ENCODE results near the gene CYFIP1.

Gene CYFIP1

DNA sequence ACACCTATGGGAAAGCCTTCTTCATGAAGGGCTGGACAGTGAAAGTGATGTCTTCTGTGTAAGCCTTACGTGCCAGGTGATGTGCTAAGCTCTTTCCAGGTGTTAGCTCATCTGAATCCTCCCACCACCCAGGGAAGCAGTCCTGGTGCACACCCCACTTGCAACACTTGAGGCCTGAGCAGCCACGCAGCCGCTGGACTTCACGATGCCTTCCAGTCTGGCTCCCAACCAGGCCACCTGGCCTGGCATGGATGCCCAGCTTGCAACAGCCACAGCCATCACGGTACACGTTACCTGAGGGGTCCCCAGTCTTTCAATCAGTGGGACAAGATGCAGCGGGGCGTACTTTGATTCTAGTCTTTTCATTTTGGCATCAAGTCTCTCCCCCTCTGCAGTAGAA lies 105.9 kb downstream of the CYFIP1 start:
- peaks cover 37 to 52% of the 10 kb centered on the region in 2 experiments for H3K36me3 ChIP-seq (ENCODE audit: control insufficient read depth in 1 of 2, insufficient read depth in 2 of 2, low read length in 2 of 2)
- no peaks in the 10 kb centered on the region for H3K27me3 ChIP-seq (ENCODE audit: insufficient read depth, low read length)
- no peak overlapping the region for H2BK120ac ChIP-seq (ENCODE audit: insufficient read depth, low read length, poor library complexity)
- no peak overlapping the region for H3K23ac ChIP-seq (ENCODE audit: low read length)
- no peak overlapping the region for H3K18ac ChIP-seq (ENCODE audit: low read length)
- H3K27ac ChIP-seq (ENCODE audit: low read depth, low read length), result no peak overlapping the region
- H2AFZ ChIP-seq (ENCODE audit: insufficient read depth, low read length, poor library complexity), result no peak overlapping the region
- H3K9me3 ChIP-seq (ENCODE audit: insufficient read depth, low read depth, low read length), result peaks cover 2% of the 10 kb centered on the region
- no peak for DNase-seq
- H2BK5ac ChIP-seq (ENCODE audit: low read depth, low read length, poor library complexity), result no peak overlapping the region
- H4K12ac ChIP-seq (ENCODE audit: low read depth, low read length), result peak overlapping the region; percentile 9
- H3K4me2 ChIP-seq (ENCODE audit: low read length), result no peak overlapping the region
- H3K4me3 ChIP-seq (ENCODE audit: low read depth, low read length), result no peak overlapping the region
- H3K79me2 ChIP-seq (ENCODE audit: control insufficient read depth, insufficient read depth, low read length, poor library complexity), result no peaks in the 10 kb centered on the region
- no peak overlapping the region for H4K91ac ChIP-seq (ENCODE audit: low read depth, low read length)
- H4K8ac ChIP-seq (ENCODE audit: low read depth, low read length), result no peak overlapping the region
- peaks cover 14 to 15% of the 10 kb centered on the region in 2 experiments for H3K4me1 ChIP-seq (ENCODE audit: control insufficient read depth in 1 of 2, insufficient read depth in 2 of 2, low read length in 2 of 2)
- H3K9ac ChIP-seq (ENCODE audit: low read length), result no peak overlapping the region
- H3K4ac ChIP-seq (ENCODE audit: low read depth, low read length), result no peak overlapping the region
- WGBS (ENCODE audit: extremely low coverage, insufficient coverage, insufficient read length), result no CpG with 5 or more reads among the region's 8 CpGs
- H3K14ac ChIP-seq (ENCODE audit: low read length), result peak overlapping the region; percentile 6
- peak overlapping the region; percentile 15 for H2AK5ac ChIP-seq (ENCODE audit: low read length)
- H3K79me1 ChIP-seq (ENCODE audit: low read length), result peaks cover 4% of the 10 kb centered on the region
- H2BK12ac ChIP-seq (ENCODE audit: low read length), result no peak overlapping the region

DNA sequence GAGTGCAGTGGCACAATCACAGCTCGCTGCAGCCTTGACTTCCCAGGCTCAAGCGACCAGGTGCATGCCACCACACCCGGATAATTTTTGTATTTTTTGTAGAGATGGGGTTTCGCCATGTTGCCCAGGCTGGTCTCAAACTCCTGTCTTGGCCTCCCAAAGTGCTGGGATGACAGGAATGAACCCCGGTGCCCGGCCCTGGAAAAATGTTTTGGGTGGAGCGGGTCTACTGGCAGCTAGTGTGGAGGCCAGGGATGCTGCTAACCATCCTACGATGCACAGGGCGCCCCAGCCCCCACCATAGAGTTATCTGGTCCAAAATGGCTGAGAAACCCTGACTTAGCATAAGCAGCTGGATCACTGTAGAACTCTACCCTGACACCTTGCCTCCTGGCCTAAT lies 106.3 kb downstream of the CYFIP1 start:
- no peak for DNase-seq
- no peak overlapping the region for H4K8ac ChIP-seq (ENCODE audit: low read depth, low read length)
- H2AK5ac ChIP-seq (ENCODE audit: low read length), result peak overlapping the region; percentile 15
- no CpG with 5 or more reads among the region's 9 CpGs for WGBS (ENCODE audit: extremely low coverage, insufficient coverage, insufficient read length)
- no peak overlapping the region for H3K23ac ChIP-seq (ENCODE audit: low read length)
- peaks cover 38 to 54% of the 10 kb centered on the region in 2 experiments for H3K36me3 ChIP-seq (ENCODE audit: control insufficient read depth in 1 of 2, insufficient read depth in 2 of 2, low read length in 2 of 2)
- peak overlapping the region; percentile 83 for H3K27ac ChIP-seq (ENCODE audit: low read depth, low read length)
- peaks cover 2% of the 10 kb centered on the region for H3K9me3 ChIP-seq (ENCODE audit: insufficient read depth, low read depth, low read length)
- no peak overlapping the region for H2AFZ ChIP-seq (ENCODE audit: insufficient read depth, low read length, poor library complexity)
- H3K27me3 ChIP-seq (ENCODE audit: insufficient read depth, low read length), result no peaks in the 10 kb centered on the region
- no peak overlapping the region for H2BK5ac ChIP-seq (ENCODE audit: low read depth, low read length, poor library complexity)
- peak overlapping the region; percentile 14 for H2BK120ac ChIP-seq (ENCODE audit: insufficient read depth, low read length, poor library complexity)
- peaks cover 4% of the 10 kb centered on the region for H3K79me1 ChIP-seq (ENCODE audit: low read length)
- H4K91ac ChIP-seq (ENCODE audit: low read depth, low read length), result no peak overlapping the region
- no peak overlapping the region for H3K4me3 ChIP-seq (ENCODE audit: low read depth, low read length)
- peaks cover 14 to 15% of the 10 kb centered on the region in 2 experiments for H3K4me1 ChIP-seq (ENCODE audit: control insufficient read depth in 1 of 2, insufficient read depth in 2 of 2, low read length in 2 of 2)
- H4K12ac ChIP-seq (ENCODE audit: low read depth, low read length), result peak overlapping the region; percentile 78
- no peak overlapping the region for H3K18ac ChIP-seq (ENCODE audit: low read length)
- no peak overlapping the region for H3K4ac ChIP-seq (ENCODE audit: low read depth, low read length)
- H2BK12ac ChIP-seq (ENCODE audit: low read length), result peak overlapping the region; percentile 16
- H3K9ac ChIP-seq (ENCODE audit: low read length), result no peak overlapping the region
- H3K79me2 ChIP-seq (ENCODE audit: control insufficient read depth, insufficient read depth, low read length, poor library complexity), result no peaks in the 10 kb centered on the region
- H3K4me2 ChIP-seq (ENCODE audit: low read length), result no peak overlapping the region
- H3K14ac ChIP-seq (ENCODE audit: low read length), result no peak overlapping the region

DNA sequence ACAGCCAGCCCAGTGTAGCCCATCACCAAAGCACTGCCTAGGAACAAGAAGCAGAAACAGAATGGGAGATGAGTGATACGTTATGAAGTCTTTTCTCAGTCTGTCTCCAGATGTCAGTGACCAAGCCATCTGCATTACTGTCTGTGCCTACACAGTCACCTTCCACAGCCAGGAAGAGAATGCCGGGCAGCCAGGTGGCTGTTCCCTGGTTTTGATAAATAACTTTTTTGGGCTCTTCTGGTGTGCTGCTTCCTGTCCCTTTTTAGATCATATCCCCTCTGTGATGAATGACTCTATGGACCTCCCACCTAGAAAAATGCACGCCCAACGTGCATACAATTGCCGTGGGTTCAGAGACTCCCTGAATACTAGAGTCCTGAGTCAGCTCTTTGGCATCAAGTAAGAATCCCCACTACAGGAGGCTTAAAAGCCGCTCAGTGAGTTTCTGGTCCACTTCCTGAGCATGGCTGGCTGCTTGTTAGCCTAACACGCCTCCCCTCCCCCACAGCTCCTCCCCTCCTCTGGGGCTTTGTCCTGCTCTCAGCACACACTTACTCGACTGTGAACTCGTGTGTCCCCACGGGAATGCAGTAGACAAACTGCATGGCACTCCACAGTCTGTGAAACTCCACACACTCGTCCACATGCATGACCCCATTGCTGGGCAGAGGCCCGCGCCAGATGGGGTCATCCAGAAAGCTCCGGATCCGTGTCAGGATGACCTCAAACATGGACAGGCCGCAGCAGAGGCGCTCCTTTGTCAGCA lies 107.0 kb downstream of the CYFIP1 start:
- Histone ChIP-seq H2AK5ac (ENCODE audit: low read length) (no peak overlapping the region), H3K14ac (ENCODE audit: low read length) (peak overlapping the region; percentile 41), H3K36me3 (ENCODE audit: control insufficient read depth in 1 of 2, insufficient read depth in 2 of 2, low read length in 2 of 2) (peaks cover 37 to 53% of the 10 kb centered on the region in 2 experiments), H2BK12ac (ENCODE audit: low read length) (no peak overlapping the region), H3K4me3 (ENCODE audit: low read depth, low read length) (no peak overlapping the region), H3K9me3 (ENCODE audit: insufficient read depth, low read depth, low read length) (peaks cover 2% of the 10 kb centered on the region), H3K9ac (ENCODE audit: low read length) (no peak overlapping the region), H3K27me3 (ENCODE audit: insufficient read depth, low read length) (no peaks in the 10 kb centered on the region), H3K23ac (ENCODE audit: low read length) (no peak overlapping the region), H3K79me1 (ENCODE audit: low read length) (peaks cover 4% of the 10 kb centered on the region), H3K4me2 (ENCODE audit: low read length) (peak overlapping the region; percentile 30), H4K12ac (ENCODE audit: low read depth, low read length) (peak overlapping the region; percentile 78), H3K18ac (ENCODE audit: low read length) (peak overlapping the region; percentile 34), H4K8ac (ENCODE audit: low read depth, low read length) (peak overlapping the region; percentile 62), H4K91ac (ENCODE audit: low read depth, low read length) (peak overlapping the region; percentile 63), H3K27ac (ENCODE audit: low read depth, low read length) (peak overlapping the region; percentile 83), H2BK5ac (ENCODE audit: low read depth, low read length, poor library complexity) (peak overlapping the region; percentile 62), H3K4me1 (ENCODE audit: control insufficient read depth in 1 of 2, insufficient read depth in 2 of 2, low read length in 2 of 2) (peaks cover 14 to 15% of the 10 kb centered on the region in 2 experiments), H2BK120ac (ENCODE audit: insufficient read depth, low read length, poor library complexity) (peak overlapping the region; percentile 14), H3K4ac (ENCODE audit: low read depth, low read length) (peak overlapping the region; percentile 4), H3K79me2 (ENCODE audit: control insufficient read depth, insufficient read depth, low read length, poor library complexity) (no peaks in the 10 kb centered on the region), H2AFZ (ENCODE audit: insufficient read depth, low read length, poor library complexity) (peak overlapping the region; percentile 48)
- peak; percentile 37 to 48 for DNase-seq
- WGBS (ENCODE audit: extremely low coverage, insufficient coverage, insufficient read length), result no CpG with 5 or more reads among the region's 17 CpGs

DNA sequence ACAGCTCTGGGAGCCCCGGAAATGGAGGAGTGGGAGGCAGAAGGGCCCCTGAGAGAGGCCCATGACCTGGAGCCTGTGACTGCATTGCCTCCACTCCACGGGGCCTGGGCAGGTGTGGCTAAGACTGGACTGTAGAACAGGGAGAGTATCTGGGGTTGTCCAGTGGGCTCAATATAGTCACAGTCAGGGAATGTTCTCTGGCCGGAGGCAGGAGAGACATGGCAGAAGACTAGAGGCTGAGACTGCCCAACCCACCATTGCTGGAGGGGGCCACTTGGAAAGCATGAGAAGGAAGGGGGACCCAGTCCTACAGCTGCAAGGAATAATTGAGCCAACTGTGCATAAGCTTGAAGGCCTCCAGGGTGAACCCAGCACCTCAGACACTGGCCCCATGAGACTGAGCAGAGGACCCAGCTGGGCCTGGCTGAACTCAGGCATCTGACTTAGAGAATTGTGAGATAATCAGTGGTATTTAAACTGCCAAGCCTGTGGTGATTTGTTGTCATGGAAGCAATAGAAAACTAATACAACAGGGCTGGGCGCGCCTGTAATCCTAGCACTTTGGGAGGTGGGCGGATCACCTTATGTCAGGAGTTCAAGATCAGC lies 108.6 kb downstream of the CYFIP1 start:
- peaks cover 32 to 46% of the 10 kb centered on the region in 2 experiments for H3K36me3 ChIP-seq (ENCODE audit: control insufficient read depth in 1 of 2, insufficient read depth in 2 of 2, low read length in 2 of 2)
- H4K12ac ChIP-seq (ENCODE audit: low read depth, low read length), result no peak overlapping the region
- H3K79me2 ChIP-seq (ENCODE audit: control insufficient read depth, insufficient read depth, low read length, poor library complexity), result no peaks in the 10 kb centered on the region
- H2BK120ac ChIP-seq (ENCODE audit: insufficient read depth, low read length, poor library complexity), result no peak overlapping the region
- H3K27me3 ChIP-seq (ENCODE audit: insufficient read depth, low read length), result no peaks in the 10 kb centered on the region
- H2BK5ac ChIP-seq (ENCODE audit: low read depth, low read length, poor library complexity), result no peak overlapping the region
- no peak overlapping the region for H4K91ac ChIP-seq (ENCODE audit: low read depth, low read length)
- H2AK5ac ChIP-seq (ENCODE audit: low read length), result no peak overlapping the region
- H3K9ac ChIP-seq (ENCODE audit: low read length), result no peak overlapping the region
- no peak overlapping the region for H3K4me3 ChIP-seq (ENCODE audit: low read depth, low read length)
- H3K23ac ChIP-seq (ENCODE audit: low read length), result no peak overlapping the region
- no peak overlapping the region for H4K8ac ChIP-seq (ENCODE audit: low read depth, low read length)
- H3K18ac ChIP-seq (ENCODE audit: low read length), result no peak overlapping the region
- H3K4me2 ChIP-seq (ENCODE audit: low read length), result no peak overlapping the region
- H3K4me1 ChIP-seq (ENCODE audit: control insufficient read depth in 1 of 2, insufficient read depth in 2 of 2, low read length in 2 of 2), result peaks cover 14 to 15% of the 10 kb centered on the region in 2 experiments
- DNase-seq, result no peak
- no peak overlapping the region for H3K27ac ChIP-seq (ENCODE audit: low read depth, low read length)
- no peak overlapping the region for H3K4ac ChIP-seq (ENCODE audit: low read depth, low read length)
- no peaks in the 10 kb centered on the region for H3K9me3 ChIP-seq (ENCODE audit: insufficient read depth, low read depth, low read length)
- H2AFZ ChIP-seq (ENCODE audit: insufficient read depth, low read length, poor library complexity), result no peak overlapping the region
- H3K14ac ChIP-seq (ENCODE audit: low read length), result no peak overlapping the region
- no CpG with 5 or more reads among the region's 6 CpGs for WGBS (ENCODE audit: extremely low coverage, insufficient coverage, insufficient read length)
- no peak overlapping the region for H2BK12ac ChIP-seq (ENCODE audit: low read length)
- H3K79me1 ChIP-seq (ENCODE audit: low read length), result peaks cover 4% of the 10 kb centered on the region
